ENCODE measurements around the gene NR1I3.
"Not testable (repeated sequence)": the region's sequence is repeated elsewhere in the genome, so short reads cannot be mapped to it uniquely, and the experiment has no call there.

NR1I3 gene

GRCh38 chr1:161226320-161226711, 11.7 kb downstream of the NR1I3 start:
- DNase-seq, result no peak
- peaks cover 0 to 22% (median 13%) of the 10 kb centered on the region in 4 donors for H3K4me1 ChIP-seq
- H3K27me3 ChIP-seq, result no peaks in the 10 kb centered on the region
- intact Hi-C loops (cut with DNase I; ENCODE audit: low total_unique reads), result loop anchor here (5.0 kb wide), 2 partner anchors 81 to 156 kb away; partner anchors contain the start of gene MPZ
- peaks cover 9 to 31% (median 22%) of the 10 kb centered on the region in 3 donors for H3K36me3 ChIP-seq
- no peak for TF ChIP-seq CTCF (IDR thresholded peaks at IDR 0.05)
- H3K9me3 ChIP-seq, result no peaks in the 10 kb centered on the region
- H3K27ac ChIP-seq, result peak overlapping the region; percentile 63 to 64
- H3K4me3 ChIP-seq, result peak overlapping the region; percentile 57 to 68

GRCh38 chr1:161225534-161226319, 12.3 kb downstream of the NR1I3 start, which contains the start of gene TOMM40L:
TSS of gene TOMM40L (plus strand) at chr1:161226060. CDS start at chr1:161226490, 430 bp downstream.
- peak within 1 kb of the TSS; percentile 63 to 64 for H3K27ac ChIP-seq

GRCh38 chr1:161225178-161225533, 12.8 kb downstream of the NR1I3 start:
- no peak for TF ChIP-seq CTCF (IDR thresholded peaks at IDR 0.05)
- Histone ChIP-seq H3K27me3 (no peaks in the 10 kb centered on the region), H3K27ac (peak overlapping the region in 1 of 2 donors; percentile 43), H3K9me3 (no peaks in the 10 kb centered on the region), H3K36me3 (peaks cover 9 to 24% (median 20%) of the 10 kb centered on the region in 3 donors), H3K4me3 (no peak overlapping the region), H3K4me1 (peaks cover 0 to 22% (median 13%) of the 10 kb centered on the region in 4 donors)
- intact Hi-C loops (cut with DNase I; ENCODE audit: low total_unique reads), result loop anchor here (5.0 kb wide), 2 partner anchors 82 to 157 kb away; partner anchors contain the start of gene MPZ
- no peak for DNase-seq

More at GRCh38 chr1:161225534-161226319, 12.3 kb downstream of the NR1I3 start, which contains the start of gene TOMM40L:
- H3K4me3 ChIP-seq, result peak within 1 kb of the TSS; percentile 57 to 68
- intact Hi-C loops (cut with DNase I; ENCODE audit: low total_unique reads), result loop anchor here (5.0 kb wide), 2 partner anchors 82 to 157 kb away; partner anchors contain the start of gene MPZ
- peak; percentile 25 to 35 for TF ChIP-seq CTCF (IDR thresholded peaks at IDR 0.05)
- H3K4me1 ChIP-seq, result peaks cover 0 to 22% (median 13%) of the 10 kb centered on the region in 4 donors
- peaks cover 9 to 29% (median 22%) of the 10 kb centered on the region in 3 donors for H3K36me3 ChIP-seq
- no peaks in the 10 kb centered on the region for H3K27me3 ChIP-seq
- peak; percentile 93 to 95 for DNase-seq
- H3K9me3 ChIP-seq, result no peaks in the 10 kb centered on the region

- intact Hi-C loops (cut with DNase I; ENCODE audit: low total_unique reads), result loop anchor here (5.0 kb wide), 2 partner anchors 83 to 158 kb away; partner anchors contain the start of gene MPZ
- DNase-seq, H3K9me3 ChIP-seq, H3K27ac ChIP-seq, H3K4me3 ChIP-seq, H3K27me3 ChIP-seq: not testable (repeated sequence)
- H3K36me3 ChIP-seq, result peaks cover 9 to 19% (median 16%) of the 10 kb centered on the region in 3 donors
- peaks cover 0 to 22% (median 13%) of the 10 kb centered on the region in 4 donors for H3K4me1 ChIP-seq
Measured at GRCh38 chr1:161224695-161225087, 13.3 kb downstream of the NR1I3 start.

- no peak for TF ChIP-seq CTCF (IDR thresholded peaks at IDR 0.05)
- Histone ChIP-seq H3K27ac (no peak overlapping the region), H3K27me3 (no peaks in the 10 kb centered on the region), H3K36me3 (peaks cover 7 to 13% (median 9%) of the 10 kb centered on the region in 3 donors), H3K9me3 (no peaks in the 10 kb centered on the region), H3K4me3 (no peak overlapping the region), H3K4me1 (peaks cover 0 to 22% (median 13%) of the 10 kb centered on the region in 4 donors)
- no peak for DNase-seq
- intact Hi-C loops (cut with DNase I; ENCODE audit: low total_unique reads), result no loop called here
Measured at GRCh38 chr1:161223805-161224694, 14.0 kb downstream of the NR1I3 start.

Data from tibial artery (tissue), 4 donors.